ENCODE data around the gene FMO5. TPM values are rescaled to one million over a fixed set of nuclear protein-coding genes. Genes with fewer than 3 reads are reported as not detected.
A peak's percentile ranks its signal among the peaks of the same experiment; 100 is the strongest.

Gene FMO5
- total RNA-seq, 1 experiment from 2014 or later = 2.0 TPM

- BruUV-seq (replicated peaks) = TSS peak; percentile 26
- CTCF ChIA-PET = interaction anchor here (0.8 to 2.6 kb wide), 2 partner anchors 70 to 72 kb away, joined by 4 to 29 read pairs; partner anchors contain the start of gene CHD1L
These were observed 53.6 kb downstream of the FMO5 start for GRCh38 chr1:147171399-147172167.

GRCh38 chr1:147169840-147170674 is 55.1 kb downstream of the FMO5 start:
- intact Hi-C loops (cut with micrococcal nuclease; ENCODE audit: unreplicated experiment) = loop anchor here (2.0 to 5.0 kb wide), 4 partner anchors 63 to 427 kb away; no protein-coding TSS in a partner anchor
- Mint-ChIP-seq H3K4me1 (ENCODE audit: low read depth, unreplicated experiment) (peaks cover 46% of the 10 kb centered on the region), H3K4me3 (ENCODE audit: unreplicated experiment) (peak overlapping the region; percentile 96), H3K36me3 (ENCODE audit: insufficient read depth, unreplicated experiment) (peaks cover 36% of the 10 kb centered on the region), H3K27me3 (ENCODE audit: insufficient read depth, unreplicated experiment) (no peaks in the 10 kb centered on the region), H3K9me3 (ENCODE audit: unreplicated experiment) (no peaks in the 10 kb centered on the region), H3K27ac (ENCODE audit: unreplicated experiment) (peak overlapping the region; percentile 98)
- Histone ChIP-seq H3K4me1 (peaks cover 46% of the 10 kb centered on the region), H3K9me3 (no peaks in the 10 kb centered on the region), H3K36me3 (ENCODE audit: control insufficient read depth, insufficient read depth, low read length) (no peaks in the 10 kb centered on the region; the same call in none of the 2 replicates), H3K4me3 (ENCODE audit: low read depth, low read length) (peak overlapping the region; percentile 98; the same call in 1 of the 2 replicates), H3K27me3 (replicated peaks; ENCODE audit: control insufficient read depth, insufficient read depth, low read length) (no peaks in the 10 kb centered on the region)
- CTCF ChIA-PET = interaction anchor here (1.0 to 1.9 kb wide), 2 partner anchors 72 to 73 kb away, joined by 12 to 16 read pairs; partner anchors contain the start of gene CHD1L
- POLR2A ChIA-PET = interaction anchor here (1.4 kb wide), 1 partner anchor 86 kb away, joined by 5 read pairs; no protein-coding TSS in a partner anchor
- no peak for DNase-seq
- BruUV-seq (replicated peaks) = no TSS peak
- TF ChIP-seq CTCF (IDR thresholded peaks at IDR 0.05; ENCODE audit: insufficient read depth in 1 of 2, low read depth in 1 of 2, low read length in 1 of 2, severe bottlenecking in 1 of 2, unreplicated experiment in 1 of 2) = no peak

More at GRCh38 chr1:147171399-147172167, 53.6 kb downstream of the FMO5 start:
- Histone ChIP-seq H3K9me3 (no peaks in the 10 kb centered on the region), H3K36me3 (ENCODE audit: control insufficient read depth, insufficient read depth, low read length) (no peaks in the 10 kb centered on the region), H3K4me1 (peaks cover 44% of the 10 kb centered on the region), H3K27me3 (replicated peaks; ENCODE audit: control insufficient read depth, insufficient read depth, low read length) (no peaks in the 10 kb centered on the region), H3K4me3 (ENCODE audit: low read depth, low read length) (peak overlapping the region; percentile 98)
- peak overlapping the region; percentile 96 for H3K4me3 Mint-ChIP-seq (ENCODE audit: unreplicated experiment)
- H3K4me1 Mint-ChIP-seq (ENCODE audit: low read depth, unreplicated experiment) = peaks cover 42% of the 10 kb centered on the region
- POLR2A ChIA-PET = interaction anchor here (0.7 to 1.4 kb wide), 2 partner anchors 87 kb away, joined by 3 to 5 read pairs; no protein-coding TSS in a partner anchor
- intact Hi-C loops (cut with micrococcal nuclease; ENCODE audit: unreplicated experiment) = loop anchor here (1.0 to 5.0 kb wide), 4 partner anchors 14 to 426 kb away; no protein-coding TSS in a partner anchor
- H3K9me3 Mint-ChIP-seq (ENCODE audit: unreplicated experiment) = no peaks in the 10 kb centered on the region
- peaks cover 26% of the 10 kb centered on the region for H3K36me3 Mint-ChIP-seq (ENCODE audit: insufficient read depth, unreplicated experiment)
- peak in 1 of 2 experiments; percentile 17 for DNase-seq
- peak overlapping the region; percentile 98 for H3K27ac Mint-ChIP-seq (ENCODE audit: unreplicated experiment)
- no peaks in the 10 kb centered on the region for H3K27me3 Mint-ChIP-seq (ENCODE audit: insufficient read depth, unreplicated experiment)
- no peak for TF ChIP-seq CTCF (IDR thresholded peaks at IDR 0.05; ENCODE audit: insufficient read depth in 1 of 2, low read depth in 1 of 2, low read length in 1 of 2, severe bottlenecking in 1 of 2, unreplicated experiment in 1 of 2)

GRCh38 chr1:147169171-147169570 is 56.0 kb downstream of the FMO5 start:
- Mint-ChIP-seq H3K9me3 (ENCODE audit: unreplicated experiment) (no peaks in the 10 kb centered on the region), H3K27me3 (ENCODE audit: insufficient read depth, unreplicated experiment) (no peaks in the 10 kb centered on the region), H3K4me3 (ENCODE audit: unreplicated experiment) (peak overlapping the region; percentile 96), H3K27ac (ENCODE audit: unreplicated experiment) (peak overlapping the region; percentile 35), H3K4me1 (ENCODE audit: low read depth, unreplicated experiment) (peaks cover 43% of the 10 kb centered on the region), H3K36me3 (ENCODE audit: insufficient read depth, unreplicated experiment) (peaks cover 36% of the 10 kb centered on the region)
- Histone ChIP-seq H3K4me3 (ENCODE audit: low read depth, low read length) (no peak overlapping the region), H3K27me3 (replicated peaks; ENCODE audit: control insufficient read depth, insufficient read depth, low read length) (no peaks in the 10 kb centered on the region), H3K4me1 (peaks cover 46% of the 10 kb centered on the region), H3K9me3 (no peaks in the 10 kb centered on the region), H3K36me3 (ENCODE audit: control insufficient read depth, insufficient read depth, low read length) (no peaks in the 10 kb centered on the region; the same call in none of the 2 replicates)
- ChIA-PET POLR2A (interaction anchor here (3.1 kb wide), 1 partner anchor 84 kb away, joined by 28 read pairs; no protein-coding TSS in a partner anchor), CTCF (interaction anchor here (1.0 to 1.9 kb wide), 2 partner anchors 73 to 74 kb away, joined by 12 to 16 read pairs; partner anchors contain the start of gene CHD1L)
- DNase-seq = no peak
- no TSS peak for BruUV-seq (replicated peaks)
- no peak for TF ChIP-seq CTCF (IDR thresholded peaks at IDR 0.05; ENCODE audit: insufficient read depth in 1 of 2, low read depth in 1 of 2, low read length in 1 of 2, severe bottlenecking in 1 of 2, unreplicated experiment in 1 of 2)
- intact Hi-C loops (cut with micrococcal nuclease; ENCODE audit: unreplicated experiment) = loop anchor here (2.0 to 5.0 kb wide), 2 partner anchors 62 to 84 kb away; no protein-coding TSS in a partner anchor

Data from Caco-2 (cell line).